Smooth muscle cell (in vitro differentiated cells): ENCODE results near the gene FPGS. TPM values are rescaled to one million over a fixed set of nuclear protein-coding genes. Genes with fewer than 3 reads are reported as not detected.
A peak's percentile ranks its signal among the peaks of the same experiment; 100 is the strongest.

Source experiments
- DNase-seq: peaks from one replicate; lab custom pipeline; 2025; ENCODE audit not compliant: unreplicated experiment; lab: John Stamatoyannopoulos, UW
- H2AFZ ChIP-seq: fragments of 200-600 bp; sonication (generic); 2 replicates; pipeline ENCODE4 v1.6.0; 2016; ENCODE audit warnings: antibody characterized with exemption, low read depth, mild to moderate bottlenecking
- H3F3A ChIP-seq: fragments of 200-600 bp; sonication (generic); 2 replicates; pipeline ENCODE4 v1.6.0; 2017; ENCODE audit warnings: antibody characterized with exemption, low read depth
- H3K27ac ChIP-seq: fragments of 200-600 bp; sonication (generic); 2 replicates; pipeline ENCODE4 v1.5.1; 2016; ENCODE audit warnings: low read depth, mild to moderate bottlenecking
- H3K27me3 ChIP-seq: fragments of 200-600 bp; sonication (generic); 2 replicates; pipeline ENCODE4 v1.6.1; 2016; ENCODE audit warnings: low read depth, mild to moderate bottlenecking
- H3K36me3 ChIP-seq: fragments of 200-600 bp; sonication (generic); 2 replicates; pipeline ENCODE4 v1.5.1; 2016; ENCODE audit warnings: low read depth
- H3K4me1 ChIP-seq: fragments of 200-600 bp; sonication (generic); 2 replicates; pipeline ENCODE4 v1.5.1; 2016; ENCODE audit warnings: low read depth
- H3K4me2 ChIP-seq: fragments of 200-600 bp; sonication (generic); 2 replicates; pipeline ENCODE4 v1.6.0; 2016; ENCODE audit warnings: mild to moderate bottlenecking
- H3K4me3 ChIP-seq: fragments of 200-600 bp; sonication (generic); 2 replicates; pipeline ENCODE4 v1.5.1; 2016; ENCODE audit warnings: mild to moderate bottlenecking
- H3K79me2 ChIP-seq: fragments of 200-600 bp; sonication (generic); 2 replicates; pipeline ENCODE4 v1.6.0; 2016; ENCODE audit warnings: low read depth, mild to moderate bottlenecking
- H3K9ac ChIP-seq: fragments of 200-600 bp; sonication (generic); 2 replicates; pipeline ENCODE4 v1.6.0; 2016; ENCODE audit warnings: low read depth
- H3K9me3 ChIP-seq: fragments of 200-600 bp; sonication (generic); replicated peaks from 2 replicates; pipeline ENCODE4 v1.5.1; 2016; ENCODE audit warnings: low read depth
- H4K20me1 ChIP-seq: fragments of 200-600 bp; sonication (generic); 2 replicates; pipeline ENCODE4 v1.6.0; 2016; ENCODE audit warnings: low read depth
- CTCF ChIP-seq: fragments of 200-600 bp; sonication (generic); IDR thresholded peaks from 2 replicates; pipeline ENCODE4 v1.5.1; 2017; ENCODE audit warnings: borderline replicate concordance, mild to moderate bottlenecking, antibody characterized with exemption; ENCODE audit not compliant: insufficient read depth, poor library complexity, severe bottlenecking
- WGBS: methylation state at CpG from one replicate; pipeline ENCODE4 v1.1.7; 2016; ENCODE audit warnings: low lambda C conversion rate; 5-methylcytosine and 5-hydroxymethylcytosine counted together
- polyA plus RNA-seq: library from polyadenylated mRNA; unstranded; fragments of >200 nt; fragmentation: Nextera tagmentation; extraction: Ambion mirVana; gene quantifications from 2 replicates; pipeline ENCODE4 v1.2.1, GENCODE V29; 2016
- total RNA-seq: library from RNA; depleted of rRNA; stranded (reverse); fragments of >200 nt; gene quantifications from 2 replicates; pipeline ENCODE4 v1.2.3, GENCODE V29; 2014

FPGS gene
- total and polyA plus RNA-seq, 2 experiments from 2014 or later, result 12.9 to 34.9 TPM

GRCh38 chr9:127785023-127785932, 17.4 kb upstream of the FPGS start:
- Histone ChIP-seq H3K27me3 (no peaks in the 10 kb centered on the region), H3K36me3 (peaks cover 11% of the 10 kb centered on the region), H3F3A (peaks cover 8% of the 10 kb centered on the region), H3K4me1 (peaks cover 8% of the 10 kb centered on the region), H3K27ac (no peak overlapping the region), H3K9ac (no peak overlapping the region), H3K4me3 (peak overlapping the region; percentile 100), H4K20me1 (peaks cover 43% of the 10 kb centered on the region), H3K79me2 (peaks cover 44% of the 10 kb centered on the region), H3K9me3 (no peaks in the 10 kb centered on the region), H3K4me2 (peak overlapping the region; percentile 85), H2AFZ (peak overlapping the region; percentile 13)
- DNase-seq, result peak; percentile 59
- WGBS, result 5% methylated on average over 11 of the region's 123 CpGs
- peak; percentile 95 for TF ChIP-seq CTCF

- peaks cover 52% of the 10 kb centered on the region for H4K20me1 ChIP-seq
- peak within 1 kb of the TSS; percentile 75 for H2AFZ ChIP-seq
- peak within 1 kb of the TSS; percentile 100 for H3K4me3 ChIP-seq
- peak within 1 kb of the TSS; percentile 97 for H3K27ac ChIP-seq
- H3K79me2 ChIP-seq, result peaks cover 45% of the 10 kb centered on the region
- H3K4me1 ChIP-seq, result peaks cover 8% of the 10 kb centered on the region
- no peaks in the 10 kb centered on the region for H3K9me3 ChIP-seq
- WGBS, result 2% methylated on average over 24 of the region's 75 CpGs
- H3K4me2 ChIP-seq, result peak within 1 kb of the TSS; percentile 85
- H3K9ac ChIP-seq, result peak within 1 kb of the TSS; percentile 98
- TF ChIP-seq CTCF, result no peak
- peak; percentile 77 for DNase-seq
- H3K27me3 ChIP-seq, result no peaks in the 10 kb centered on the region
- H3F3A ChIP-seq, result peaks cover 8% of the 10 kb centered on the region
- peaks cover 14% of the 10 kb centered on the region for H3K36me3 ChIP-seq
Measured at GRCh38 chr9:127785933-127786772, 16.5 kb upstream of the FPGS start, which contains the start of gene CDK9. Gene CDK9, plus strand, starts transcription at chr9:127786034. Its CDS starts 115 bp downstream, at chr9:127786149.

GRCh38 chr9:127786773-127787104, 15.9 kb upstream of the FPGS start:
- peak overlapping the region; percentile 97 for H3K27ac ChIP-seq
- under 1% methylated on average over 12 of the region's 12 CpGs for WGBS
- H3K79me2 ChIP-seq, result peaks cover 45% of the 10 kb centered on the region
- H2AFZ ChIP-seq, result no peak overlapping the region
- no peaks in the 10 kb centered on the region for H3K27me3 ChIP-seq
- H3K9me3 ChIP-seq, result no peaks in the 10 kb centered on the region
- peaks cover 8% of the 10 kb centered on the region for H3K4me1 ChIP-seq
- H3F3A ChIP-seq, result peaks cover 8% of the 10 kb centered on the region
- DNase-seq, result no peak
- H3K4me2 ChIP-seq, result peak overlapping the region; percentile 85
- peak; percentile 43 for TF ChIP-seq CTCF
- peaks cover 57% of the 10 kb centered on the region for H4K20me1 ChIP-seq
- H3K36me3 ChIP-seq, result peaks cover 14% of the 10 kb centered on the region
- H3K4me3 ChIP-seq, result peak overlapping the region; percentile 100
- peak overlapping the region; percentile 98 for H3K9ac ChIP-seq
